Endothelial cell of umbilical vein (primary cell): ENCODE data around the gene FMN1. TPM values are rescaled to one million over a fixed set of nuclear protein-coding genes. Genes with fewer than 3 reads are reported as not detected.

ENCODE experiments used
- BruUV-seq: library from RNA; stranded (reverse); fragments of 400-500 nt; replicated peaks from 2 replicates; lab custom pipeline; 2021; lab: Mats Ljungman, UMichigan
- CTCF ChIA-PET: fragments of 300-600, 350-600 bp; sonication (Branson Sonifier 250); formaldehyde crosslinking; loops from one replicate; lab custom pipeline; 2021; ENCODE audit warnings: antibody characterized with exemption, inconsistent platforms; lab: Charles Lee
- POLR2A ChIA-PET: fragments of 300-600, 350-600 bp; sonication (Branson Sonifier 250); formaldehyde crosslinking; loops from one replicate; lab custom pipeline; 2021; ENCODE audit warnings: antibody characterized with exemption, inconsistent platforms; lab: Charles Lee
- DNase-seq: peaks from one replicate; pipeline ENCODE4 v3.0.0-alpha.2; 2011; ENCODE audit warnings: low read depth, low spot score
- FAIRE-seq: peaks from 2 replicates; lab custom pipeline; 2011; peaks lifted over from hg19 to GRCh38; lab: Jason Lieb, UNC
- H2AFZ ChIP-seq: 2 replicates; pipeline ENCODE4 v1.6.0; 2012; ENCODE audit warnings: low read depth, low read length, control low read depth, inconsistent platforms
- H3K27ac ChIP-seq: 2 replicates; pipeline ENCODE4 v1.5.1; 2011; ENCODE audit warnings: low read depth, mild to moderate bottlenecking, control low read depth, low read length, moderate library complexity; ENCODE audit not compliant: insufficient read depth
- H3K27me3 ChIP-seq, 2 experiments: 2 replicates each; pipeline versions ENCODE4 v1.6.0 to v1.6.1; 2011; ENCODE audit warnings: low read length in 2 of 2, mixed read lengths in 1 of 2; ENCODE audit not compliant: control insufficient read depth in 2 of 2, insufficient read depth in 2 of 2
- H3K36me3 ChIP-seq, 2 experiments: 2 replicates in 1 of 2; 3 replicates in 1 of 2; pipeline ENCODE4 v1.5.1; 2011; ENCODE audit warnings: low read length in 2 of 2, mild to moderate bottlenecking in 1 of 2, moderate library complexity in 1 of 2; ENCODE audit not compliant: control insufficient read depth in 2 of 2, insufficient read depth in 2 of 2; ENCODE audit errors: extremely low read depth in 1 of 2
- H3K4me1 ChIP-seq: 3 replicates; pipeline ENCODE4 v1.5.1; 2011; ENCODE audit warnings: mild to moderate bottlenecking, low read length; ENCODE audit not compliant: control insufficient read depth, insufficient read depth; ENCODE audit errors: extremely low read depth
- H3K4me2 ChIP-seq: 2 replicates; pipeline ENCODE4 v1.6.1; 2011; ENCODE audit warnings: low read length, control low read depth, mixed read lengths; ENCODE audit not compliant: insufficient read depth
- H3K4me3 ChIP-seq, 3 experiments: fragments of 200-600 bp in 1 of 3; sonication (generic), shearing (Covaris generic) in 1 of 3; replicated peaks in 1 of 3; 2 replicates each; pipeline ENCODE4 v1.5.1; 2011 to 2016; ENCODE audit warnings: control low read depth in 3 of 3, low read length in 3 of 3, mild to moderate bottlenecking in 2 of 3, inconsistent platforms in 1 of 3, low read depth in 1 of 3, moderate library complexity in 1 of 3; ENCODE audit not compliant: insufficient read depth in 1 of 3
- H3K79me2 ChIP-seq: 2 replicates; pipeline ENCODE4 v1.6.0; 2012; ENCODE audit warnings: low read length, inconsistent platforms; ENCODE audit not compliant: control insufficient read depth, insufficient read depth
- H3K9ac ChIP-seq: replicated peaks from 2 replicates; pipeline ENCODE3; 2011; ENCODE audit warnings: low read length, control low read depth; ENCODE audit not compliant: insufficient read depth; ENCODE audit errors: extremely low read depth
- H3K9me1 ChIP-seq: replicated peaks from 3 replicates; pipeline ENCODE4 v1.6.0; 2011; ENCODE audit warnings: mild to moderate bottlenecking, low read length; ENCODE audit not compliant: control insufficient read depth, insufficient read depth; ENCODE audit errors: extremely low read depth
- H3K9me3 ChIP-seq: replicated peaks from 2 replicates; pipeline ENCODE4 v1.5.1; 2012; ENCODE audit warnings: low read length, inconsistent platforms; ENCODE audit not compliant: control insufficient read depth, insufficient read depth
- H4K20me1 ChIP-seq: replicated peaks from 2 replicates; pipeline ENCODE3; 2011; ENCODE audit warnings: mild to moderate bottlenecking, low read length; ENCODE audit not compliant: control insufficient read depth, insufficient read depth; ENCODE audit errors: extremely low read depth
- FOS ChIP-seq: IDR thresholded peaks from 2 replicates; pipeline ENCODE4 v1.6.1; 2011; ENCODE audit warnings: mild to moderate bottlenecking, low read length, moderate library complexity, borderline replicate concordance; ENCODE audit not compliant: insufficient read depth
- GATA2 ChIP-seq: IDR thresholded peaks from 2 replicates; pipeline ENCODE4 v1.7.0; 2011; ENCODE audit warnings: low read depth, mild to moderate bottlenecking, moderate library complexity, mixed read lengths, low read length; ENCODE audit not compliant: insufficient read length, insufficient read depth
- POLR2A ChIP-seq: IDR thresholded peaks from 2 replicates; pipeline ENCODE4 v1.6.1; 2012; ENCODE audit warnings: low read depth, mild to moderate bottlenecking, control low read depth, low read length
- POLR2AphosphoS5 ChIP-seq: IDR thresholded peaks from 2 replicates; pipeline ENCODE4 v1.6.1; 2012; ENCODE audit warnings: low read depth, mild to moderate bottlenecking, control low read depth, low read length, moderate library complexity; ENCODE audit not compliant: insufficient read depth
- dilution Hi-C: fragments of 300-500 bp; cut with MboI; formaldehyde crosslinking; loops from one replicate; pipeline ENCODE4 v1.15.0; 2019; ENCODE audit warnings: low sequenced_read_pairs; ENCODE audit not compliant: extremely low pct_ligation_motif_present
- intact Hi-C: fragments of 100-400 bp; cut with micrococcal nuclease; formaldehyde crosslinking; loops from one replicate; pipeline ENCODE4 v1.10.0; 2022
- polyA plus RNA-seq, 4 experiments: library from polyadenylated mRNA; depleted of rRNA in 3 of 4; stranded (reverse) in 3 of 4; unstranded in 1 of 4; fragments of >200 nt; gene quantifications; 2 replicates each; pipeline versions ENCODE4 v1.2.1 to v1.2.3, GENCODE V29; 2011 to 2012; ENCODE audit warnings: missing spikeins in 1 of 4
- total RNA-seq: library from RNA; stranded (reverse); gene quantifications from 2 replicates; pipeline ENCODE4 v1.2.3, GENCODE V29; 2021
- TF ChIP-seq, protein P1 (sequence below), 2 donors: IDR thresholded peaks; 1 replicate in 1 of 2; 2 replicates in 1 of 2; pipeline ENCODE4 v1.5.1; 2011; ENCODE audit warnings: low read length in 2 of 2, mild to moderate bottlenecking in 2 of 2, moderate library complexity in 2 of 2, control low read depth in 1 of 2, inconsistent platforms in 1 of 2, low read depth in 1 of 2; ENCODE audit not compliant: insufficient read depth in 1 of 2; ENCODE audit errors: extremely low read depth in 1 of 2

Gene FMN1
- total and polyA plus RNA-seq, 2 donors (not counting 3 experiments of a cell fraction or from before 2014, with no cell fraction given): 0.01 to 0.29 TPM

DNA sequence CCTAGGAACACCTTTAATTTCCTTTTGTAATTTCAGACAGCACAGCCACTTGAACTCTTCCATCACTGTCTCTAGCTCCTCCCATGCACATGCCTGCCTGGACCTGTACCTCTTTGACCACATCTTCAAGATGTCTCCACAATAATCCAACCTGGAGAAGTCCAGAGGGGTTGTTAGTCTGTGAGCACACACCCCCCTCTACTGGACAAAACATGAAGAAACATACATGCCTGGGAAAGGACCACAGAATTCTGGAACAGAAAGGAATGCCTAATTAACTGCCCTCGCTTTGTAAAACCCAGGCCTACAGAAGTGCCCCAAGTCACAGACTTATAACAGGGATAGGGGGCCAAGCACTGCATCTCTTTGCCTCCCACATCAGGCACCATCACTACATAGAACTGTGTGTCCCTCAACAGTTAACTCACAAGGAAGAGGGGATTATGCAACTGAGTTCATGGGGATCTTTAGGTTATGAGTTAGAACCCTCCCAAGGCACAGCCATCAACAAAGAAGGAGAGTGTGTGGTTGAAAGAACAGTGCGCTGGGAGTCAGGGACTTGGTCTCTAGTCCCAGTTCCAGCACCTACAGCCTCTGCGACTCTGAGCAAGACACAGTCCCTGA, 61.7 kb downstream of the FMN1 start:
- Histone ChIP-seq H3K9me1 (no peaks in the 10 kb centered on the region), H4K20me1 (no peaks in the 10 kb centered on the region), H3K27ac (no peak overlapping the region), H3K27me3 (peaks cover 5% of the 10 kb centered on the region in 2 experiments), H3K9me3 (no peaks in the 10 kb centered on the region), H3K79me2 (no peaks in the 10 kb centered on the region), H3K4me3 (no peak overlapping the region), H3K9ac (no peak overlapping the region), H3K4me1 (peaks cover 10% of the 10 kb centered on the region), H2AFZ (no peak overlapping the region), H3K36me3 (no peaks in the 10 kb centered on the region), H3K4me2 (no peak overlapping the region)
- dilution Hi-C loops: no loop called here
- no TSS peak for BruUV-seq
- peak; percentile 68 for DNase-seq
- TF ChIP-seq FOS: no peak
- TF ChIP-seq, protein P1, sequence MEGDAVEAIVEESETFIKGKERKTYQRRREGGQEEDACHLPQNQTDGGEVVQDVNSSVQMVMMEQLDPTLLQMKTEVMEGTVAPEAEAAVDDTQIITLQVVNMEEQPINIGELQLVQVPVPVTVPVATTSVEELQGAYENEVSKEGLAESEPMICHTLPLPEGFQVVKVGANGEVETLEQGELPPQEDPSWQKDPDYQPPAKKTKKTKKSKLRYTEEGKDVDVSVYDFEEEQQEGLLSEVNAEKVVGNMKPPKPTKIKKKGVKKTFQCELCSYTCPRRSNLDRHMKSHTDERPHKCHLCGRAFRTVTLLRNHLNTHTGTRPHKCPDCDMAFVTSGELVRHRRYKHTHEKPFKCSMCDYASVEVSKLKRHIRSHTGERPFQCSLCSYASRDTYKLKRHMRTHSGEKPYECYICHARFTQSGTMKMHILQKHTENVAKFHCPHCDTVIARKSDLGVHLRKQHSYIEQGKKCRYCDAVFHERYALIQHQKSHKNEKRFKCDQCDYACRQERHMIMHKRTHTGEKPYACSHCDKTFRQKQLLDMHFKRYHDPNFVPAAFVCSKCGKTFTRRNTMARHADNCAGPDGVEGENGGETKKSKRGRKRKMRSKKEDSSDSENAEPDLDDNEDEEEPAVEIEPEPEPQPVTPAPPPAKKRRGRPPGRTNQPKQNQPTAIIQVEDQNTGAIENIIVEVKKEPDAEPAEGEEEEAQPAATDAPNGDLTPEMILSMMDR (IDR thresholded peaks at IDR 0.05; ENCODE audit: extremely low read depth in 1 of 2, insufficient read depth in 1 of 2, low read depth in 1 of 2, low read length in 2 of 2): peak; percentile 68 to 78
- TF ChIP-seq POLR2A: no peak
- TF ChIP-seq POLR2AphosphoS5: no peak
- no peak for TF ChIP-seq GATA2
- ChIA-PET CTCF (interaction anchor here (0.6 to 10.6 kb wide), 33 partner anchors 10 to 568 kb away, joined by 3 to 497 read pairs (median 5); no protein-coding TSS in a partner anchor), POLR2A (no interaction called here)
- intact Hi-C loops: loop anchor here (1.0 to 2.0 kb wide), 4 partner anchors 47 to 471 kb away; no protein-coding TSS in a partner anchor
- peak; percentile 74 for FAIRE-seq
